Dendritic cell treated with granulocyte-macrophage colony-stimulating factor and Interleukin-4, amounts not matched to agents 40 ng/mL and 50 ng/mL, for 4 days (primary cell): ENCODE measurements around the gene MAD1L1.

ENCODE experiments used
- H3K27ac Mint-ChIP-seq: one replicate; pipeline ENCODE4 v1.8.0; 2022; ENCODE audit warnings: mild to moderate bottlenecking, mixed read lengths
- H3K27me3 Mint-ChIP-seq: one replicate; pipeline ENCODE4 v1.8.0; 2022; ENCODE audit warnings: mild to moderate bottlenecking, mixed read lengths
- H3K36me3 Mint-ChIP-seq: one replicate; pipeline ENCODE4 v1.8.0; 2022; ENCODE audit warnings: low read depth, mixed read lengths
- H3K4me1 Mint-ChIP-seq: one replicate; pipeline ENCODE4 v1.8.0; 2022; ENCODE audit warnings: low read depth, mixed read lengths
- H3K4me3 Mint-ChIP-seq: one replicate; pipeline ENCODE4 v1.8.0; 2022; ENCODE audit warnings: mild to moderate bottlenecking, moderate library complexity, mixed read lengths
- H3K9me3 Mint-ChIP-seq: one replicate; pipeline ENCODE4 v1.8.0; 2022; ENCODE audit warnings: mixed read lengths
- intact Hi-C: fragments of 100-400 bp; cut with micrococcal nuclease; formaldehyde crosslinking; loops from one replicate; pipeline ENCODE4 v1.15.0; 2022

The MAD1L1 gene

GRCh38 chr7:1807821-1808600 is 424.7 kb downstream of the MAD1L1 start:
- Mint-ChIP-seq H3K27me3 (peaks cover 20% of the 10 kb centered on the region), H3K4me3 (no peak overlapping the region), H3K36me3 (no peaks in the 10 kb centered on the region), H3K27ac (no peak overlapping the region), H3K9me3 (no peaks in the 10 kb centered on the region), H3K4me1 (peaks cover 11% of the 10 kb centered on the region)
- intact Hi-C loops, result no loop called here

DNA sequence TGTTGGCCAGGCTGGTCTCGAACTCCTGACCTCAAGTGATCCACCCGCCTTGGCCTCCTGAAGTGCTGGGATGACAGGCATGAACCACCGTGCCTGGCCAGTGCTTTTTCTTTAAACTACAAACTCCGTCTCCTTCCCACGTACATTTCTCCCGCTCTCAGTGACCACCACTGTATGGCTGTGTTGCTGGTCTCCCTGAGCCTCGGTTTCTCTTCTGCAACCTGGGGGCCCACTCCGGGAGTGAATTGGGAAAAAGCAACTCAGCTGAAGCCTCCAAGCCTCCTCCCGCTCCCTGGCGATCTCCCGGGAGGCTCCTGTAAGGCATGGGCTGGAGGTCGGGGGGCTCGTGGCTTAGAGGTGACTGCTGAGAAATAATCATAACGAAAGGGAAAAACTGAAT is 426.4 kb downstream of the MAD1L1 start:
- no peaks in the 10 kb centered on the region for H3K36me3 Mint-ChIP-seq
- no peaks in the 10 kb centered on the region for H3K9me3 Mint-ChIP-seq
- H3K27me3 Mint-ChIP-seq, result peaks cover 25% of the 10 kb centered on the region
- no peak overlapping the region for H3K4me3 Mint-ChIP-seq
- H3K27ac Mint-ChIP-seq, result no peak overlapping the region
- peaks cover 9% of the 10 kb centered on the region for H3K4me1 Mint-ChIP-seq
- intact Hi-C loops, result no loop called here

- intact Hi-C loops, result no loop called here
- Mint-ChIP-seq H3K9me3 (no peaks in the 10 kb centered on the region), H3K36me3 (no peaks in the 10 kb centered on the region), H3K4me1 (no peaks in the 10 kb centered on the region), H3K4me3 (no peak overlapping the region), H3K27me3 (peaks cover 28% of the 10 kb centered on the region), H3K27ac (no peak overlapping the region)
Observed at GRCh38 chr7:1804310-1804709, 428.4 kb downstream of the MAD1L1 start.

GRCh38 chr7:1802899-1803298 is 429.8 kb downstream of the MAD1L1 start:
- no peaks in the 10 kb centered on the region for H3K4me1 Mint-ChIP-seq
- intact Hi-C loops, result no loop called here
- no peaks in the 10 kb centered on the region for H3K36me3 Mint-ChIP-seq
- H3K4me3 Mint-ChIP-seq, result no peak overlapping the region
- no peaks in the 10 kb centered on the region for H3K9me3 Mint-ChIP-seq
- H3K27me3 Mint-ChIP-seq, result peaks cover 28% of the 10 kb centered on the region
- H3K27ac Mint-ChIP-seq, result no peak overlapping the region

DNA sequence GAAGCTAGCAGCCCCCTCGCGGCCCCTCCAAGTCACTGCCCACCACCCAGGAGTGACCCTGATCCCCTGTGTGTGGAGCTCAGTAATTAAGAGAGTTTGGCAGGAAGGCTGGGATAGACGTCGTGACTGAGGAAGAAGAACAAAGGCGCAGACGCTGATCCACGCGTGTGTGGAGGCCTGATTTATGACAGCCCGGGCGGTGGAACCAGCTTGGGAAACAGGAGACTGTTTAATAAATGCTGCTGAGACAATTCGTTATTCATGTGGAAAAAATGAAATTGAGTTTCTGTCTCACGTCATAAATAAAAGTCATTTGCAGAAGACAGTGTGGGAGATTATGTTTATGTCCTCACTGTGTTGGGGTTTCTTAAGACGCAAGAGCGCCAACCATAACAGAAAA is 431.8 kb downstream of the MAD1L1 start:
- Mint-ChIP-seq H3K9me3 (peaks cover under 1% of the 10 kb centered on the region), H3K36me3 (no peaks in the 10 kb centered on the region), H3K4me1 (no peaks in the 10 kb centered on the region), H3K27me3 (peaks cover 30% of the 10 kb centered on the region), H3K27ac (no peak overlapping the region), H3K4me3 (no peak overlapping the region)
- intact Hi-C loops, result no loop called here

DNA sequence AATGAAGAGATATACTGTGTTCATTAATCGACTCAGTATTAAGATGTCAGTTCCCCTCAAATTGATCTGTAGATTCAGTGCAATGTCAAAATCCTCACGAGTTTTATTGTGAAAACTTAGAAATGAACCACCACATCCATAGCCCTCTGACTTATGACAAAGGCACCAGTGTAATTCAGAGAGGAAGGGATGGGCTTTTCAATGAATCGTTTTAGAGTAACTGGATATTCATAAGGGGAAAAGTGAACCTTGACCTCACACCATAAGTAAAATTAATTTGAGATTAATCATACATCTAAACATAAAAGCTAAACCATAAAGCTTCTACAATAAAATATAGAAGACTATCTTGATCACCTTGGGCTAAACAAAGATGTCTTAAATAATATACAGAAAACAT is 434.6 kb downstream of the MAD1L1 start:
- no peak overlapping the region for H3K4me3 Mint-ChIP-seq
- H3K9me3 Mint-ChIP-seq, result peaks cover 27% of the 10 kb centered on the region
- intact Hi-C loops, result no loop called here
- peaks cover 39% of the 10 kb centered on the region for H3K27me3 Mint-ChIP-seq
- no peaks in the 10 kb centered on the region for H3K4me1 Mint-ChIP-seq
- H3K36me3 Mint-ChIP-seq, result no peaks in the 10 kb centered on the region
- no peak overlapping the region for H3K27ac Mint-ChIP-seq

DNA sequence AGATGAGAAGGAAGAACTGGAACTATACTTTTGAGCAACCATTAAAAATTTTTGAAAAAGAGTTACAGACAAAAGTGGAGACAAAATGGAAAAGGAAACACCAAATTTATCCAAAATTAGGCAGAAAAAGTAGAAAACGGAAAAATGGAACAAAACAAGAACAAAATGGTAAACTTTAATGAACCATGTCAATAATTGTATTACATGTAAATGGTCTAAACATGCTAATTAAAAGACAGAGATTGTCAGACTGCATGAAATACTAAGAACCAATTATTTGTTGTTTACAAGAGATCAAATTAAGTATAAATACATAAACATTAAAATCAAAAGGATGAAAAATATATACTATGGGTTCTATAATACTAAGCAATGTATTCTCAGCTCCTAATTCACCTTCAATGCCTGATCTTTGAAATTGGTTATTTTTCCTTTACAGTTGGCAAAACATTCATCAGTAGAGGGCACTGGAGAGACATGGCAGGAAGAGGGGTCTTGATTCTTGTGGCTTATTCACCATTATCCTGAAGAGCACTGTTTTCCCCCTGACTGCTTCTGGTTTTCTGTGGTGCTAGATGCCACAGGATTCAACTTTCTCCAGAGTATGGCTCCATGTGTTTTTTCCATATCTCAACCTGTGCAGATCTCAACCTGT is 437.7 kb downstream of the MAD1L1 start:
- Mint-ChIP-seq H3K36me3 (no peaks in the 10 kb centered on the region), H3K27ac (no peak overlapping the region), H3K27me3 (peaks cover 34% of the 10 kb centered on the region), H3K4me1 (no peaks in the 10 kb centered on the region), H3K9me3 (peaks cover 27% of the 10 kb centered on the region), H3K4me3 (no peak overlapping the region)
- intact Hi-C loops, result no loop called here

DNA sequence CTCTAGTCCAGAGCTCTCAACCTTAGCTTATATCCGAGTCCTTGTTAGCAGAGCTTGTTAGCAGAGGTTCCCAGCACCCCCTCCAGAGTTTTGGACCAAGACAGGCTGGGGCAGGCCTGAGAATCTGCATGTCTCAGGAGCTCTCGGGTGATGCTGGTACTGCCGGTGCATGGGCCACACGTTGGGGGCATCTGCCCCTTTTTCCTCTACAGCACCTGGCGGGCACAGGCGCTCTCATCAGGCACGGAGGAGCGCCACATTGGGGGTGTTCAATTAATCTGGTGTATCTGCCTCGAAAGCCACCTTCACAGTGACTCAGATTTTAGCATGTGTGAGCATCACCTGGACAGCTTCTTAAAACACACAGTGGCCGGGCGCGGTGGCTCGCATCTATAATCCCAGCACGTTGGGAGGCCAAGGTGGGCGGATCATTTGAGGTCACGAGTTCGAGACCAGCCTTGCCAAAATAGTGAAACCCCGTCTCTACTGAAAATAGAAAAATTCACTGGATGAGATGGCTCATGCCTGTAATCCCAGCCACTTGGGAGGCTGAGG is 445.0 kb downstream of the MAD1L1 start:
- Mint-ChIP-seq H3K36me3 (no peaks in the 10 kb centered on the region), H3K9me3 (peaks cover 21% of the 10 kb centered on the region), H3K27ac (no peak overlapping the region), H3K4me1 (no peaks in the 10 kb centered on the region), H3K4me3 (no peak overlapping the region), H3K27me3 (peaks cover 11% of the 10 kb centered on the region)
- intact Hi-C loops, result no loop called here

DNA sequence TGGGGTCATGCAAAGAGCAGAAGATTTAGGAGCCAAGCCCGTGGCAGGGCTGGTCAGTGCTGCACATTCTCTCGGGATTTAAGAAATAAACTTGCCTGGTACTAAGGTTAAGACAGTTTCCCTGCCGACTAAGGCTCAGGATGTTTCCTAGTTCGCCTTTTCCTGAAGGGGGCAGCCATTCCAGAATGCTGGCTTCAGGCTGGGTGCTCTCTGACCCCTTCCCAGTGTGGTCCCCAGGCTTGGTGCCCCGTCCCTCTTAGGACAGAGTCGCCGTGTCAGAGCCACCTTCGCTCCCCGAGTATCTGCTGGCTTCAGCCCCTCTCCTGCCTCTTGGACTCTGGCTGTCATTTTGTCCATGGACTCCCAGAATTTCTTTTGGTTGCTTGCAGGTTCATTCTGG is 445.5 kb downstream of the MAD1L1 start:
- Mint-ChIP-seq H3K4me3 (no peak overlapping the region), H3K27ac (no peak overlapping the region), H3K27me3 (peaks cover 13% of the 10 kb centered on the region), H3K9me3 (peaks cover 21% of the 10 kb centered on the region), H3K4me1 (no peaks in the 10 kb centered on the region), H3K36me3 (no peaks in the 10 kb centered on the region)
- intact Hi-C loops, result no loop called here

DNA sequence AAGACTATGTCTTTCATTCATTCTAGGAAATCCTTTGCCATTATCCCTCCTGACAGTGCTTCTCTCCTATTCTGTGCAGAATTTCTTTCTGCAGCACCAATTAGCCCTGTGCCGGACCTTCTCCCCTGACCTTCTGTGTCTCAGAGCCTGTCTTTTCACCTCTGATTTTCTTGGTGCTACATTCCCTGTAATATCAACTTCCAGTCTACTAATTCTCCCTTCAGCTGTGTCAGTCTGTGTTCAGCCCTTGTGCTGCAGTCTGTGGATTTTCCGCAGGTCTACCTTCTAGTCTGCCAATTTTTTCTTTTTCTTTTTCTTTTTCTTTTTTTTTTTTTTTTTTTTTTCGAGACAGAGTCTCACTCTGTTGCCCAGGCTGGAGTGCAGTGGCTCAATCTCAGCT is 446.9 kb downstream of the MAD1L1 start:
- Mint-ChIP-seq H3K27me3 (peaks cover 11% of the 10 kb centered on the region), H3K9me3 (peaks cover 21% of the 10 kb centered on the region), H3K4me3 (no peak overlapping the region), H3K4me1 (no peaks in the 10 kb centered on the region), H3K36me3 (no peaks in the 10 kb centered on the region), H3K27ac (no peak overlapping the region)
- intact Hi-C loops, result no loop called here

DNA sequence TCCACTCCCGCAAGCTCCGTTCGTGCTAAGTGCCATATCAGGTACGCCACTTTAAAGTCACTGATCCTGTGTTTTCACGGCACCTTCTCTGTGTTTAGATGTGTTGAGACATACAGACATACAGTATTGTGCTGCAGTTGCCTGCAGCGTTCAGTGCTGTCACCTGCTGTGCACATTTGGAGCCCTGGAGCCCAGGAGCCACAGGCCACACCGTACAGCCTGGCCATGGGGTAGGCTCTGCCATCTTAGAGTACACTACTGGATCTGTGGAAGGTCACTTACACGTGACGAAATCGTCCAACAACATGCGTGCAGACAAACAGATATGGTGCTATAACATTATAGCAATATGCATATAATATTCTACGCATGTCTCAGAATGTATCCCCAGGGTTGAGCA is 451.4 kb downstream of the MAD1L1 start:
- H3K4me1 Mint-ChIP-seq, result no peaks in the 10 kb centered on the region

DNA sequence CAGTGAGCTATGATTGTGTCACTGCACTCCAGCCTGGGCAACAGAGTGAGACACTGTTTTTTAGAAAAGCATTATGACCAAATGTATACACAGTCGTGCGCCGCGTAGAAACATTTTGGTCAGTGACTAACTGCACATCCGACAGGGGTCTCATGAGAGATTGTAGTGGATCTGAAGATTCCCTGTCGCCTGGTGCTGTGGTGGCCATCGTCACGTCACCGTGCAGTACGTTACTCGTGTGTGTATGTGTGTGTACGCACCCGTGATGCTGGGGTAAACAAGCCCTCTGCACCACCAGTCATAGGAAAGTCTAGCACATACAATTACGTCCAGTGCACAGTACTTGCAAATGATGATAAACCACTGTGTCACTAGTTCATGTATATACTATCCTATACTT is 453.3 kb downstream of the MAD1L1 start:
- Mint-ChIP-seq H3K9me3 (peaks cover 11% of the 10 kb centered on the region), H3K4me1 (no peaks in the 10 kb centered on the region), H3K27me3 (peaks cover 10% of the 10 kb centered on the region), H3K4me3 (no peak overlapping the region), H3K27ac (no peak overlapping the region), H3K36me3 (no peaks in the 10 kb centered on the region)
- intact Hi-C loops, result no loop called here

More for the DNA sequence above, 451.4 kb downstream of the MAD1L1 start:
- Mint-ChIP-seq H3K27ac (no peak overlapping the region), H3K4me3 (no peak overlapping the region), H3K36me3 (no peaks in the 10 kb centered on the region), H3K27me3 (peaks cover 11% of the 10 kb centered on the region), H3K9me3 (peaks cover 20% of the 10 kb centered on the region)
- intact Hi-C loops, result no loop called here

GRCh38 chr7:1777122-1777521 is 455.6 kb downstream of the MAD1L1 start:
- no peak overlapping the region for H3K4me3 Mint-ChIP-seq
- H3K36me3 Mint-ChIP-seq, result no peaks in the 10 kb centered on the region
- H3K27ac Mint-ChIP-seq, result no peak overlapping the region
- H3K27me3 Mint-ChIP-seq, result peaks cover 11% of the 10 kb centered on the region
- H3K9me3 Mint-ChIP-seq, result peaks cover 10% of the 10 kb centered on the region
- intact Hi-C loops, result no loop called here
- H3K4me1 Mint-ChIP-seq, result no peaks in the 10 kb centered on the region

DNA sequence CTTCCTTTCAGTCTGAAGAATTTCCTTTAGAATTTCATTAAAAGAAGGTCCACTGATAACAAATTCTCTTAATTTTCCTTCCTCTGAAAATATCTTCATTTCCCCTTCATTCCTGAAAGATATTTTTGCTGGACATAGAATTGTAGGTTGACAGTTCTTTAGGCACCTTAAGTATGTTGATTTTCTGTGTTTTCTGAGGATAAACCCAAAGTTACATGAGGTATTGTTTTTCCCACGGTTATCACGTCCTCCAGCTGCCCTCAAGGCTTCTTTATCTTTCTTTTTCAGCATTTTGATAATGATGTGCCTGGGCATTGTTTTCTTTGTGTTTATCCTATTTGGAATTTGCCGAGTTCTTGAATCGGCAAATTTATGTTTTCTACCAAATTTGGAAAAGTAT is 457.4 kb downstream of the MAD1L1 start:
- H3K4me1 Mint-ChIP-seq, result no peaks in the 10 kb centered on the region
- no peak overlapping the region for H3K4me3 Mint-ChIP-seq
- intact Hi-C loops, result no loop called here
- peaks cover 13% of the 10 kb centered on the region for H3K27me3 Mint-ChIP-seq
- H3K36me3 Mint-ChIP-seq, result no peaks in the 10 kb centered on the region
- peaks cover 10% of the 10 kb centered on the region for H3K9me3 Mint-ChIP-seq
- no peak overlapping the region for H3K27ac Mint-ChIP-seq
